ENCODE results near the gene TRPV3. TPM values are rescaled to one million over a fixed set of nuclear protein-coding genes. Genes with fewer than 3 reads are reported as not detected.

Gene TRPV3
- total RNA-seq, 4 donors from 2014 or later = 0.36 to 3.0 (median 0.86) TPM

- DNase-seq (ENCODE audit: low spot score) = no peak
- TF ChIP-seq CTCF (IDR thresholded peaks at IDR 0.05) = no peak
- peak; percentile 62 for ATAC-seq (ENCODE audit: low FRiP score)
These were observed 45.0 kb downstream of the TRPV3 start for GRCh38 chr17:3512505-3513171.

- no peak for TF ChIP-seq CTCF (IDR thresholded peaks at IDR 0.05)
- ATAC-seq (ENCODE audit: low FRiP score) (no peak), DNase-seq (ENCODE audit: low spot score) (no peak)
These were observed 45.6 kb downstream of the TRPV3 start for GRCh38 chr17:3511852-3512504.

- DNase-seq (ENCODE audit: low spot score) = no peak
- TF ChIP-seq CTCF (IDR thresholded peaks at IDR 0.05) = no peak
- no peak for ATAC-seq (ENCODE audit: low FRiP score)
These were observed 47.5 kb downstream of the TRPV3 start for GRCh38 chr17:3510090-3510489.

GRCh38 chr17:3507869-3508268 lies 49.7 kb downstream of the TRPV3 start:
- no peak for ATAC-seq (ENCODE audit: low FRiP score)
- no peak for TF ChIP-seq CTCF (IDR thresholded peaks at IDR 0.05)
- no peak for DNase-seq (ENCODE audit: low spot score)

- no peak for TF ChIP-seq CTCF (IDR thresholded peaks at IDR 0.05)
- no peak for DNase-seq (ENCODE audit: low spot score)
- ATAC-seq (ENCODE audit: low FRiP score) = no peak
These were observed 50.5 kb downstream of the TRPV3 start for GRCh38 chr17:3507071-3507470.

- no peak for DNase-seq (ENCODE audit: low spot score)
- TF ChIP-seq CTCF (IDR thresholded peaks at IDR 0.05) = no peak
- ATAC-seq (ENCODE audit: low FRiP score) = no peak
These were observed 51.6 kb downstream of the TRPV3 start for GRCh38 chr17:3506054-3506453.

- no peak for TF ChIP-seq CTCF (IDR thresholded peaks at IDR 0.05)
- DNase-seq (ENCODE audit: low spot score) = no peak
- ATAC-seq (ENCODE audit: low FRiP score) = no peak
These were observed 52.6 kb downstream of the TRPV3 start for GRCh38 chr17:3505008-3505407.
